Common myeloid progenitor, CD34-positive (primary cell): Measurements from ENCODE around the gene MYH9.

ENCODE experiments used
- CTCF ChIA-PET: fragments of 350-600 bp; sonication (Branson Sonifier 250); formaldehyde crosslinking; loops from one replicate; lab custom pipeline; 2021; ENCODE audit warnings: antibody characterized with exemption; lab: Charles Lee
- POLR2A ChIA-PET: fragments of 350-600 bp; sonication (Branson Sonifier 250); formaldehyde crosslinking; loops from one replicate; lab custom pipeline; 2021; ENCODE audit warnings: antibody characterized with exemption; lab: Charles Lee
- DNase-seq, 3 donors: peaks; one replicate each; pipeline versions ENCODE4 v3.0.0 to v3.0.0-alpha.2; 2013
- H3K27ac ChIP-seq, 2 experiments: 1 replicate in 1 of 2; 2 replicates in 1 of 2; pipeline ENCODE4 v1.7.0; 2013; ENCODE audit warnings: inconsistent platforms in 2 of 2, low read length in 2 of 2, mild to moderate bottlenecking in 2 of 2, low read depth in 1 of 2, moderate library complexity in 1 of 2; ENCODE audit not compliant: severe bottlenecking in 2 of 2, insufficient read depth in 1 of 2, poor library complexity in 1 of 2
- H3K27me3 ChIP-seq, 5 experiments: replicated peaks in 2 of 5; 1 replicate in 3 of 5; 2 replicates in 2 of 5; pipeline versions ENCODE4 v1.6.1 to v1.7.0; 2013; ENCODE audit warnings: low read length in 4 of 5, mild to moderate bottlenecking in 2 of 5, moderate library complexity in 2 of 5, inconsistent platforms in 1 of 5; ENCODE audit not compliant: insufficient read depth in 5 of 5, control insufficient read depth in 4 of 5
- H3K36me3 ChIP-seq, 4 experiments: 1 replicate in 2 of 4; 2 replicates in 2 of 4; pipeline versions ENCODE4 v1.6.1 to v1.7.0; 2013; ENCODE audit warnings: low read length in 3 of 4, control low read depth in 1 of 4, mild to moderate bottlenecking in 1 of 4; ENCODE audit not compliant: control insufficient read depth in 4 of 4, insufficient read depth in 4 of 4
- H3K4me1 ChIP-seq, 4 experiments: 1 replicate in 3 of 4; 2 replicates in 1 of 4; pipeline versions ENCODE4 v1.6.1 to v1.7.1; 2013; ENCODE audit warnings: low read length in 3 of 4, mild to moderate bottlenecking in 3 of 4, control low read depth in 1 of 4, inconsistent platforms in 1 of 4, moderate library complexity in 1 of 4; ENCODE audit not compliant: control insufficient read depth in 4 of 4, insufficient read depth in 4 of 4; ENCODE audit errors: control extremely low read depth in 1 of 4
- H3K4me3 ChIP-seq, 7 experiments: 1 replicate in 4 of 7; 2 replicates in 3 of 7; pipeline versions ENCODE4 v1.5.1 to v1.7.0; 2013; ENCODE audit warnings: mild to moderate bottlenecking in 7 of 7, low read length in 6 of 7, moderate library complexity in 6 of 7, inconsistent platforms in 2 of 7, low read depth in 2 of 7, control low read depth in 1 of 7; ENCODE audit not compliant: insufficient read depth in 4 of 7, control insufficient read depth in 1 of 7; ENCODE audit errors: extremely low read depth in 1 of 7
- H3K9me3 ChIP-seq, 5 experiments: 1 replicate in 4 of 5; 2 replicates in 1 of 5; pipeline versions ENCODE4 v1.6.1 to v1.7.1; 2013; ENCODE audit warnings: low read length in 4 of 5, mild to moderate bottlenecking in 2 of 5, inconsistent platforms in 1 of 5, low read depth in 1 of 5, moderate library complexity in 1 of 5; ENCODE audit not compliant: control insufficient read depth in 4 of 5, insufficient read depth in 2 of 5; ENCODE audit errors: control extremely low read depth in 1 of 5
- WGBS: methylation state at CpG from one replicate; pipeline ENCODE4 v1.1.5; 2013; ENCODE audit not compliant: insufficient coverage; 5-methylcytosine and 5-hydroxymethylcytosine counted together

MYH9 gene

DNA sequence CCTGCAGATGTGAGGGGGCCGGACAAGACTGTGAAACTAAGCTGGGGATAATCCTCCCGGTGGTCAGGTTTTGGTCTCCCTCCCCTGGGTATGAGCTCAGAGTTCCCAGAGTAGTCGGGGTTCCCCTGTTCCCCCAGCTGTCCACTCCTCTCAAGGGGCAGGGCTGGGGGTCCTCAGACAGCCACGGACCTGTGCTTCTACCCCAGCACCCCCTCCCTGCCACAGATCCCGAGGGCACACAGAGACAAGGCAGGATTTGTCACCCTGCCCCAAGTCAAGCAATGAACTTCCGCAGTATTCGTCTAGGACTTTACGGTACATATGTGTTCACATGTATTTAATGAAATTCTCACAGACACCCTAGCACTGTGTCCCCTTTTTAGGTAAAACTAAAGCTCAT is 89.6 kb downstream of the MYH9 start:
- no peak overlapping the region for H3K4me3 ChIP-seq
- CTCF ChIA-PET = interaction anchor here (1.0 to 8.8 kb wide), 9 partner anchors 9 to 195 kb away, joined by 3 to 112 read pairs (median 4); no protein-coding TSS in a partner anchor
- no peaks in the 10 kb centered on the region for H3K27me3 ChIP-seq
- WGBS = 100% methylated on average over 6 of the region's 8 CpGs
- peaks cover 62 to 100% (median 89%) of the 10 kb centered on the region in 4 experiments for H3K36me3 ChIP-seq
- H3K4me1 ChIP-seq = no peaks in the 10 kb centered on the region
- no peak for DNase-seq
- POLR2A ChIA-PET = no interaction called here
- H3K9me3 ChIP-seq = no peaks in the 10 kb centered on the region
- H3K27ac ChIP-seq = no peak overlapping the region

- WGBS = 92% methylated on average over 18 of the region's 19 CpGs
- peaks cover 0 to 2% (median 0%) of the 10 kb centered on the region in 5 experiments for H3K9me3 ChIP-seq
- no peak for DNase-seq
- POLR2A ChIA-PET = no interaction called here
- H3K4me1 ChIP-seq = no peaks in the 10 kb centered on the region
- H3K4me3 ChIP-seq = no peak overlapping the region
- no peaks in the 10 kb centered on the region for H3K27me3 ChIP-seq
- H3K36me3 ChIP-seq = peaks cover 62 to 100% (median 90%) of the 10 kb centered on the region in 4 experiments
- CTCF ChIA-PET = interaction anchor here (1.0 to 8.8 kb wide), 7 partner anchors 10 to 194 kb away, joined by 3 to 112 read pairs (median 4); no protein-coding TSS in a partner anchor
- no peak overlapping the region for H3K27ac ChIP-seq
Observed at GRCh38 chr22:36297568-36297967, 90.2 kb downstream of the MYH9 start.

DNA sequence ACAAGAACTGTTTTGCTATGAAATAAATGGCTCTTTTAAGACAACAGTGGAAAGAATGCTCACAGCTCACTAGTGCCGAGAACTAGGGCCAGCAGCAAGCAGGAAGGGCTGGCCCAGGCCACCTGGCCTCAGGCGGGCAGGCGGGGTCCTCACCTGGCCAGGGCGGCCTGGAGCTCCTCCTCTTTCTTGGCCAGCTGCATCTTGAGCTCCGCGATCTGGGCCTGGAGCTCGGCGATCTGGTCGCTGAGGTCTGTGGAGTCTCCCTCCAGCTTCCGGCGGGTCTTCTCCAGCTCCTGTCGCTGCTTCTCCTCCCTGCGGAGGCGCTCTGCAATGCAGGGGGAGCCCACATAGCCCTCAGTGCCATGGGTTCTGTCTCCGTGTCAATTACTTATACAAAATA is 91.1 kb downstream of the MYH9 start:
- peaks cover 67 to 100% (median 92%) of the 10 kb centered on the region in 4 experiments for H3K36me3 ChIP-seq
- H3K4me1 ChIP-seq = no peaks in the 10 kb centered on the region
- 99% methylated on average over 15 of the region's 15 CpGs for WGBS
- ChIA-PET CTCF (interaction anchor here (0.6 to 8.8 kb wide), 4 partner anchors 11 to 189 kb away, joined by 3 to 112 read pairs (median 57); no protein-coding TSS in a partner anchor), POLR2A (no interaction called here)
- H3K4me3 ChIP-seq = no peak overlapping the region
- peaks cover 0 to 2% (median 0%) of the 10 kb centered on the region in 5 experiments for H3K9me3 ChIP-seq
- no peak overlapping the region for H3K27ac ChIP-seq
- no peak for DNase-seq
- no peaks in the 10 kb centered on the region for H3K27me3 ChIP-seq

- Histone ChIP-seq H3K27ac (no peak overlapping the region), H3K9me3 (peaks cover 0 to 2% (median 0%) of the 10 kb centered on the region in 5 experiments), H3K27me3 (no peaks in the 10 kb centered on the region), H3K4me3 (no peak overlapping the region), H3K4me1 (no peaks in the 10 kb centered on the region), H3K36me3 (peaks cover 63 to 90% (median 81%) of the 10 kb centered on the region in 4 experiments)
- no peak for DNase-seq
- ChIA-PET POLR2A (no interaction called here), CTCF (interaction anchor here (0.7 to 8.8 kb wide), 5 partner anchors 9 to 198 kb away, joined by 3 to 107 read pairs (median 4); no protein-coding TSS in a partner anchor)
- WGBS = 95% methylated on average over 6 of the region's 7 CpGs
Observed at GRCh38 chr22:36295247-36295646, 92.5 kb downstream of the MYH9 start.

- ChIA-PET POLR2A (no interaction called here), CTCF (interaction anchor here (1.0 to 8.8 kb wide), 3 partner anchors 9 to 17 kb away, joined by 4 to 107 read pairs (median 5); no protein-coding TSS in a partner anchor)
- peaks cover 60 to 88% (median 79%) of the 10 kb centered on the region in 4 experiments for H3K36me3 ChIP-seq
- no peaks in the 10 kb centered on the region for H3K27me3 ChIP-seq
- 96% methylated on average over 10 of the region's 11 CpGs for WGBS
- no peak overlapping the region for H3K4me3 ChIP-seq
- H3K4me1 ChIP-seq = no peaks in the 10 kb centered on the region
- no peak for DNase-seq
- H3K27ac ChIP-seq = no peak overlapping the region
- peaks cover 0 to 2% (median 0%) of the 10 kb centered on the region in 5 experiments for H3K9me3 ChIP-seq
Observed at GRCh38 chr22:36294801-36295200, 93.0 kb downstream of the MYH9 start.

DNA sequence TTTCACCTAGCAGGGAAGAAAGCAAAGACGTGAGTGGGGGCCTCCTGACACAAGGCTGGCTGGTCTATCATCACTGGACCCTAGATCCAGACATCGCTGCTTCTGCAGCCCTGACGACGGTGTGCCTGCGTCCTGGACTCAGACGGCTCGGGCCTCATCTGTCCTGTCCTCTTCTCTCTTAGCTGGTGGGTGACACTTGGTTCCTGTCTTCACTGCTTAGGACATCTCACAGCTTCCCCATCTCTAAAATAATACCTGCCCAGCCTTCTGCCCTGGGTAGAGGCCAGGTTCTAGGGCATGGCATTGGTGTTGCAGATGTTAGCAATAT is 93.5 kb downstream of the MYH9 start:
- no peaks in the 10 kb centered on the region for H3K4me1 ChIP-seq
- ChIA-PET CTCF (interaction anchor here (0.7 to 2.0 kb wide), 5 partner anchors 9 to 192 kb away, joined by 3 to 10 read pairs (median 5); no protein-coding TSS in a partner anchor), POLR2A (no interaction called here)
- no peak overlapping the region for H3K27ac ChIP-seq
- 99% methylated on average over 7 of the region's 7 CpGs for WGBS
- peaks cover 0 to 2% (median 0%) of the 10 kb centered on the region in 5 experiments for H3K9me3 ChIP-seq
- H3K4me3 ChIP-seq = no peak overlapping the region
- H3K36me3 ChIP-seq = peaks cover 62 to 88% (median 79%) of the 10 kb centered on the region in 4 experiments
- H3K27me3 ChIP-seq = no peaks in the 10 kb centered on the region
- DNase-seq = no peak

DNA sequence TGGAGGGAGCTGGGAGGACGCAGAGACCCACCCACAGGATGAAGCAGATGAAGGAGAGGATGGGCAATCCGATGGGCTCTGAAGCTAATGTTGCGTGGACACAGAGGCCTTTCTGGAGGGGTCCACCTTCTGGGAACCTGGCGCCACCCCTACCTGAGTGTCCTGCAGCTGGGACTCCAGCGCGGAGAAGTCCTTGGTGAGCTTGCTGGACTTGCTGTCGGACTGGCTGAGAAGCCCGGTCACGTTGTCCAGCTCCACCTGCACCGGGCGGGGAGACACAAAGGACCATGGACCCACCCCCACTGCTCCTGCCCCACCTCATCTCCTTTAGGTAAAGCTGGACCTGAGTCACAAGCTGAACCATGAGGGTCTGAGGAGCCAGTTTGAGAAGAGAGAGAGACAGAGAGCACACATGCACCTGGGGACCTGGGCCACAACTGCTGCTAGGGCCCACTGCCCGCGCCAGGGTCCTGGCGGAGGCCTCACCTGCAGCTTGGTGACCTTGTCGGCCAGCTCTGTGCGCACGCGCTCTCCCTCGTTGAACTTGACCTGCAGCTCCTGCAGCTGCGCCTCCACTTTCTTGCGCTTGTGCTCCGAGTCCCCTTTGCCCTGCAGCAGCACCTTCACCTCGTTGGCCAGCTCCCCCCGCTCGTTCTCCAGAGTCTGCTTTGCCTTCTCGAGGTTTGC is 94.0 kb downstream of the MYH9 start:
- ChIA-PET CTCF (interaction anchor here (0.7 to 2.3 kb wide), 9 partner anchors 8 to 194 kb away, joined by 3 to 15 read pairs (median 4); no protein-coding TSS in a partner anchor), POLR2A (no interaction called here)

More for the DNA sequence above, 94.0 kb downstream of the MYH9 start:
- H3K4me1 ChIP-seq = no peaks in the 10 kb centered on the region
- H3K9me3 ChIP-seq = peaks cover 0 to 2% (median 0%) of the 10 kb centered on the region in 5 experiments
- H3K4me3 ChIP-seq = no peak overlapping the region
- no peak for DNase-seq
- peaks cover 61 to 88% (median 79%) of the 10 kb centered on the region in 4 experiments for H3K36me3 ChIP-seq
- no peak overlapping the region for H3K27ac ChIP-seq
- H3K27me3 ChIP-seq = no peaks in the 10 kb centered on the region
- WGBS = 93% methylated on average over 26 of the region's 26 CpGs
